ENCODE results near the gene SPRED2.

SPRED2 gene

DNA sequence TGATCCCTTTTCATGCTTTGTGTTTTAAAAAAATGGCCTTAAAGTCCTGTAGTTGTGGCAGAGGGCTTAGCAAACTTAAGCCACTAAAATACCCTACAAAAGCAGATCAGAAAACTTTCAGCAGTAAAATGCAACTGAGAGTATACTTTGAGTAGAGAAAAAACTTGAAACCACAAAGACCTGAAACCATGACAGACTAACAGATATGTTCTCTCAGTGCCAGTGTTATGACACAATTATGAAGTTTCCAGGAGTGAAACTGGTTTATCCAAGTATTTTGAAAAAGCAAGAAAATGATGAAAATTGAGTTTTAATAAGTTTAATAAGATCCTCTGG is 74.5 kb downstream of the SPRED2 start:
- Histone ChIP-seq H3K27ac (replicated peaks) (no peak overlapping the region), H3K27me3 (ENCODE audit: insufficient read depth, poor library complexity, severe bottlenecking) (no peaks in the 10 kb centered on the region), H3K4me3 (replicated peaks; ENCODE audit: insufficient read depth, low read length) (no peak overlapping the region)
- DNase-seq (ENCODE audit: low read depth in 1 of 2, low spot score in 1 of 2) = no peak
- TF ChIP-seq GABPA (IDR thresholded peaks at IDR 0.05; ENCODE audit: low read depth) = no peak
- TF ChIP-seq POLR2AphosphoS5 (IDR thresholded peaks at IDR 0.05; ENCODE audit: low read depth) = no peak
- TF ChIP-seq, protein P1, sequence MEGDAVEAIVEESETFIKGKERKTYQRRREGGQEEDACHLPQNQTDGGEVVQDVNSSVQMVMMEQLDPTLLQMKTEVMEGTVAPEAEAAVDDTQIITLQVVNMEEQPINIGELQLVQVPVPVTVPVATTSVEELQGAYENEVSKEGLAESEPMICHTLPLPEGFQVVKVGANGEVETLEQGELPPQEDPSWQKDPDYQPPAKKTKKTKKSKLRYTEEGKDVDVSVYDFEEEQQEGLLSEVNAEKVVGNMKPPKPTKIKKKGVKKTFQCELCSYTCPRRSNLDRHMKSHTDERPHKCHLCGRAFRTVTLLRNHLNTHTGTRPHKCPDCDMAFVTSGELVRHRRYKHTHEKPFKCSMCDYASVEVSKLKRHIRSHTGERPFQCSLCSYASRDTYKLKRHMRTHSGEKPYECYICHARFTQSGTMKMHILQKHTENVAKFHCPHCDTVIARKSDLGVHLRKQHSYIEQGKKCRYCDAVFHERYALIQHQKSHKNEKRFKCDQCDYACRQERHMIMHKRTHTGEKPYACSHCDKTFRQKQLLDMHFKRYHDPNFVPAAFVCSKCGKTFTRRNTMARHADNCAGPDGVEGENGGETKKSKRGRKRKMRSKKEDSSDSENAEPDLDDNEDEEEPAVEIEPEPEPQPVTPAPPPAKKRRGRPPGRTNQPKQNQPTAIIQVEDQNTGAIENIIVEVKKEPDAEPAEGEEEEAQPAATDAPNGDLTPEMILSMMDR (IDR thresholded peaks at IDR 0.05; ENCODE audit: insufficient read depth, low read length) = no peak
- TF ChIP-seq, protein P2, sequence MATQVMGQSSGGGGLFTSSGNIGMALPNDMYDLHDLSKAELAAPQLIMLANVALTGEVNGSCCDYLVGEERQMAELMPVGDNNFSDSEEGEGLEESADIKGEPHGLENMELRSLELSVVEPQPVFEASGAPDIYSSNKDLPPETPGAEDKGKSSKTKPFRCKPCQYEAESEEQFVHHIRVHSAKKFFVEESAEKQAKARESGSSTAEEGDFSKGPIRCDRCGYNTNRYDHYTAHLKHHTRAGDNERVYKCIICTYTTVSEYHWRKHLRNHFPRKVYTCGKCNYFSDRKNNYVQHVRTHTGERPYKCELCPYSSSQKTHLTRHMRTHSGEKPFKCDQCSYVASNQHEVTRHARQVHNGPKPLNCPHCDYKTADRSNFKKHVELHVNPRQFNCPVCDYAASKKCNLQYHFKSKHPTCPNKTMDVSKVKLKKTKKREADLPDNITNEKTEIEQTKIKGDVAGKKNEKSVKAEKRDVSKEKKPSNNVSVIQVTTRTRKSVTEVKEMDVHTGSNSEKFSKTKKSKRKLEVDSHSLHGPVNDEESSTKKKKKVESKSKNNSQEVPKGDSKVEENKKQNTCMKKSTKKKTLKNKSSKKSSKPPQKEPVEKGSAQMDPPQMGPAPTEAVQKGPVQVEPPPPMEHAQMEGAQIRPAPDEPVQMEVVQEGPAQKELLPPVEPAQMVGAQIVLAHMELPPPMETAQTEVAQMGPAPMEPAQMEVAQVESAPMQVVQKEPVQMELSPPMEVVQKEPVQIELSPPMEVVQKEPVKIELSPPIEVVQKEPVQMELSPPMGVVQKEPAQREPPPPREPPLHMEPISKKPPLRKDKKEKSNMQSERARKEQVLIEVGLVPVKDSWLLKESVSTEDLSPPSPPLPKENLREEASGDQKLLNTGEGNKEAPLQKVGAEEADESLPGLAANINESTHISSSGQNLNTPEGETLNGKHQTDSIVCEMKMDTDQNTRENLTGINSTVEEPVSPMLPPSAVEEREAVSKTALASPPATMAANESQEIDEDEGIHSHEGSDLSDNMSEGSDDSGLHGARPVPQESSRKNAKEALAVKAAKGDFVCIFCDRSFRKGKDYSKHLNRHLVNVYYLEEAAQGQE (IDR thresholded peaks at IDR 0.05; ENCODE audit: insufficient replicate concordance, low read depth) = no peak
- no peak for TF ChIP-seq SPI1 (IDR thresholded peaks at IDR 0.05; ENCODE audit: borderline replicate concordance, low read depth)

DNA sequence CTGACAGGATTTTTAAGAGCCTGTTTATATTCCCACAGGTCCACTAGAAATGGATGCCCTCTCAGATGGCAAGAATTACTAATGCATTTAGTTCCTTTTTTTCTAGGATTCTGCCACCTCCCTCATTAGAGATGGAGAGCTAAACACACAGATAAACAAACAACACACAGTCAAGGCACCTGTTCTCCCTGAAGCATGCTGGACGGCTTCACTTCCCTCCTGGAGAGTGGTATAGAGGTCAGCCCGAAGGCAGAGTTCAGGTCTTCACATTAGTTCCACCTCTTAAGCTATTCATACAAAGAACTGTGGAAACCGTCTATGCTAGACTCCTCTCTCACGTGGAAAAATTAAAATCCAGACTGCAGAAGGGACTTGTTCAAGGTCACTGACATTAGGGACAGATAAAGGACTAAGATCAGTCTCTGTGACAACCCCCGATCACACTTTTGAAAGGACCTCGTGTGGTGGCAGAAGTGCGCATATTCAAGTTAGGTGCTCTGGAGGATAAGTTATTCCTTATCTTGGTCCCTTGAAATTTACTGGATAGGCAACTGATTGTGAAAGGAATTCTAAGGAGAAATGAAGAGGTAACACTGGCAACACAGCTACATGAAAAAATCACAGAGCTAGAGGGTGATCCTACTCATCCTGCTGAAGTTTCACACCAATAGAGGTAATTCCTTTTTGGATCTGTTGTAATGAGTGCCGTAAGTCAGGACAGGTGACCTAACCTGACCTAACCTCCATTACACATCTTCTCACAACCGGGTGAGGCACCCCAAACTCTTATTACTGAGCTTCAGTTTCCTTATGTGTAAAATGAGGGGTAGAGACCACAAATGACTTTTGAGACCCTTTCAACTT is 75.1 kb downstream of the SPRED2 start:
- DNase-seq (ENCODE audit: low read depth in 1 of 2, low spot score in 1 of 2) = no peak
- Histone ChIP-seq H3K27ac (replicated peaks) (no peak overlapping the region), H3K27me3 (ENCODE audit: insufficient read depth, poor library complexity, severe bottlenecking) (no peaks in the 10 kb centered on the region), H3K4me3 (replicated peaks; ENCODE audit: insufficient read depth, low read length) (no peak overlapping the region)
- TF ChIP-seq, protein P1 (IDR thresholded peaks at IDR 0.05; ENCODE audit: insufficient read depth, low read length) = no peak
- TF ChIP-seq POLR2AphosphoS5 (IDR thresholded peaks at IDR 0.05; ENCODE audit: low read depth) = no peak
- TF ChIP-seq, protein P2 (IDR thresholded peaks at IDR 0.05; ENCODE audit: insufficient replicate concordance, low read depth) = no peak
- TF ChIP-seq SPI1 (IDR thresholded peaks at IDR 0.05; ENCODE audit: borderline replicate concordance, low read depth) = no peak
- TF ChIP-seq GABPA (IDR thresholded peaks at IDR 0.05; ENCODE audit: low read depth) = no peak

- Histone ChIP-seq H3K27ac (replicated peaks) (no peak overlapping the region), H3K27me3 (ENCODE audit: insufficient read depth, poor library complexity, severe bottlenecking) (no peaks in the 10 kb centered on the region), H3K4me3 (replicated peaks; ENCODE audit: insufficient read depth, low read length) (no peak overlapping the region)
- no peak for DNase-seq (ENCODE audit: low read depth in 1 of 2, low spot score in 1 of 2)
- no peak for TF ChIP-seq SPI1 (IDR thresholded peaks at IDR 0.05; ENCODE audit: borderline replicate concordance, low read depth)
- TF ChIP-seq GABPA (IDR thresholded peaks at IDR 0.05; ENCODE audit: low read depth) = no peak
- TF ChIP-seq, protein P1 (IDR thresholded peaks at IDR 0.05; ENCODE audit: insufficient read depth, low read length) = no peak
- TF ChIP-seq, protein P2 (IDR thresholded peaks at IDR 0.05; ENCODE audit: insufficient replicate concordance, low read depth) = no peak
- TF ChIP-seq POLR2AphosphoS5 (IDR thresholded peaks at IDR 0.05; ENCODE audit: low read depth) = no peak
These were observed 77.1 kb downstream of the SPRED2 start for GRCh38 chr2:65355186-65355831.
